ENCODE measurements around the gene APOL3. TPM values are rescaled to one million over a fixed set of nuclear protein-coding genes. Genes with fewer than 3 reads are reported as not detected.
"Not testable (repeated sequence)": the region's sequence is repeated elsewhere in the genome, so short reads cannot be mapped to it uniquely, and the experiment has no call there.

The APOL3 gene
- total RNA-seq, 1 donor from 2014 or later, result 26.9 TPM

DNA sequence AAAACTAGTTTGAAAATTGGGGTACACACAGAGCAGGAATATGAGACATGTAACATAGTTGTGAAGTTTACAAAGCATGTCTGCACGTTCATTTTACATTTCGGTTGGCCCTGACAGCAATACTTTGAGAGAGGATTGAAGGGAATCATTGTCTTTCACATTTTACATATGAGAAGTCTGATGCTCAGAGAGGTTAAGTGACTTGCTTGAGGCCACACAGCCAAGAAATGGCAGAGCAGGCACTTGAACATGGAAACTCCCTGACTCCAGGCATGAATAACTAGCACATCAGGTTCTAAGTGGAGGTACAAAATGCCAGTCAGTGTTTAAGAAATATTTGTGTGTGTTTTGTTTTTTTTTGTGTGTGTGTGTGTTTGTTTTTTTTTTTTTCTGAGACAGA lies 53.6 kb downstream of the APOL3 start:
- ATAC-seq (no peak), DNase-seq (ENCODE audit: low spot score) (no peak)

DNA sequence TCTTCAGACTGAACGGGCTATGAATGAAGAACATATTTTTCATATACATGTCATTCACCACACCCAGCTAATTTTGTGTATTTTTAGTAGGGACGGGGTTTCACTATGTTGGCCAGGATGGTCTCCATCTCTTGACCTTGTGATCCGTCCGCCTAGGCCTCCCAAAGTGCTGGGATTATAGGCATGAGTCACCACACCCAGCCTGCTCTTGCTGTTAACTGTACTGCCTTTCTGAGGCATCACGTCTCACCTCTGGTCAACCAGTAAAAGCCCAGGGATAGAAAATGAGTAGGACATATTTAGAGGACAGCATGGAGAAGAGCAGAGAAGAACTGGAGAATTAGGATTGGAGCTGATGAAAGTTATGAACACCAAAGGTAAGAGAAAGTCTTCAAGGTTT lies 55.6 kb downstream of the APOL3 start:
- no peak for DNase-seq (ENCODE audit: low spot score)
- ATAC-seq, result no peak

DNA sequence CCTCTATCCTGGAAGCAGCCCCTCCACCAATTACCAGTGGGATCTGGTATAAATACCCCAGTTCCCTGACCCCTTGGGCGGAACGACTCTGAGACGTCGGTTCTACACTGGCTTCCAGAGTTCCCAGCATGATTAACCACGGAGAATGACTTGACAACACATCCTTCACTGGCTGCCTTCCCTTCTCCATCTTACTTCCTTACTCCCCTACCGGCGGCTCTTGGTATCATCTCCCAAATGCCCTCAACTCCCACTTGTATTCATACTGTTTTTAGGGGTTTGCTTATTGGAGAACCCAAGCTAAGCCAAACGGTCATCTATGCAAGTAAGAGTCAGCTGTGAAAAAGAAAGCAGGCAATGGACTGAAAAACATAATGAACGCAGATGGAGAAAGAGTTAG lies 56.1 kb downstream of the APOL3 start:
- no peak for ATAC-seq

DNA sequence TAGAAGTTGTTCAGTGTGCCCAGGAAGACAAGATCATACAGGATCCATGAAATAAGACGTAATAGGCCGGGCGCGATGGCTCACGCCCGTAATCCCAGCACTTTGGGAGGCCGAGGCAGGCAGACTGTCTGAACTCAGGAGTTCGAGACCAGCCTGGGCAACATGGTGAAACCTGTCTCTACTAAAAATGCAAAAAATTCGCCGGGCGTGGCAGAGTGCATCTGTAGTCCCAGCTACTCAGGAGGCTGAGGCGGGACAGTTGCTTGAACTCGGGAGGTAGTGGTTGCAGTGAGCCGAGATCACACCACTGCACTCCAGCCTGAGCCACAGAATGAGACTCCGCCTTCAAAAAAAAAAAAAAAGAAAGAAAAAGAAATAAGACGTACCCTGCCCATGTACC lies 56.7 kb downstream of the APOL3 start:
- ATAC-seq, result no peak
- no peak for DNase-seq (ENCODE audit: low spot score)

More for the DNA sequence above, 56.1 kb downstream of the APOL3 start:
- DNase-seq (ENCODE audit: low spot score), result no peak

DNA sequence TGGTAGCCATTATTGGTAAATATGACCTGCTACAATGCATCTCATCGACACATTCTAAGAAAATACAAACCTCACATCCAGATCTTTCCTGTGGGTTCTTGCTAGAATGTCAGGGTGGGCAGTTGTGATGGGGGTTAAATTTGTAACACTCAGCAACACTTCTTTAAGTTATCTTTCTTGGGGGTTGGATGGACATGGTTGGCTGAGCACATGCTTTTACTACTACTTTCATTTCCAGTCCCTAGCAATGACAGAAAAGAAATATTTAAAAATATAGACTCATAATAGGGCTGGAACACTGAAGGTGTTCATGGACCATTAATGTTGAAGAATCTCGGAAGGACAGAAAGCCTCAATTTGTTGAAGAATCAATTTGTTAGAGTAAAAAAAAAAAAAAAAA lies 57.6 kb downstream of the APOL3 start:
- DNase-seq (ENCODE audit: low spot score) (no peak), ATAC-seq (no peak)

DNA sequence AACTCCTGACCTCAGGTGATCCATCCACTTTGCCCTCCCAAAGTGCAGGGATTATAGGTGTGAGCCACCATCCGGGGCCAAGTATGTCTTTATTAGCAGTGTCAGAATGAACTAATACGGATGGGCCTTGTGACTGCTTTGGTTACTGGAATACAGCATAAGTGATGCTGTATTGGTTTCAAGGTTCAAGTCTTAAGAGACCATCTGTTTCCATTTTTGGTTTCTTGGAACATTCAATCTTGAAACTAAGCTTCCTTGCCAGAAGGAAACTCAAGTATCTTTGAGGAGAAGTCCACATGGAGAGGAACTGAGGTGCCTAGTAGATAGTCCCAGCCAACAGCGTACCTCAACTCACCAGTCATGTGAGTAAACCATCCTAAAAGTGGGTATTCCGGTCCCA lies 58.8 kb downstream of the APOL3 start:
- ATAC-seq, result no peak
- DNase-seq (ENCODE audit: low spot score), result no peak

DNA sequence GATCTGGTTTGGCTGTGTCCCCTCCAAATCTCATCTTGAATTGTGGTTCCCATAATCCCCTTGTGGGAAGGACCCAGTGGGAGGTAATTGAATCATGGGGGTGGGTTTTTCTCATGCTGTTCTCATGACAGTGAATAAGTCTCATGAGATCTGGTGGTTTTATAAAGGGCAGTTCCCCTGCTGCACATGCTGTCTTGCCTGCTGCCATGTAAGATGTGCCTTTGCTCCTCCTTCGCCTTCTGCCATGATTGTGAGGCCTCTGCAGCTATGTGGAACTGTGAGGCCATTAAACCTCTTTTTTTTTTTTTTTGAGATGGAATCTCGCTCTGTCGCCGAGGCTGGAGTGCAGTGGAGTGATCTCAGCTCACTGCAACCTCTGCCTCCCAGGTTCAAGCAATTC lies 59.6 kb downstream of the APOL3 start:
- not testable (repeated sequence) for DNase-seq (ENCODE audit: low spot score); ATAC-seq

DNA sequence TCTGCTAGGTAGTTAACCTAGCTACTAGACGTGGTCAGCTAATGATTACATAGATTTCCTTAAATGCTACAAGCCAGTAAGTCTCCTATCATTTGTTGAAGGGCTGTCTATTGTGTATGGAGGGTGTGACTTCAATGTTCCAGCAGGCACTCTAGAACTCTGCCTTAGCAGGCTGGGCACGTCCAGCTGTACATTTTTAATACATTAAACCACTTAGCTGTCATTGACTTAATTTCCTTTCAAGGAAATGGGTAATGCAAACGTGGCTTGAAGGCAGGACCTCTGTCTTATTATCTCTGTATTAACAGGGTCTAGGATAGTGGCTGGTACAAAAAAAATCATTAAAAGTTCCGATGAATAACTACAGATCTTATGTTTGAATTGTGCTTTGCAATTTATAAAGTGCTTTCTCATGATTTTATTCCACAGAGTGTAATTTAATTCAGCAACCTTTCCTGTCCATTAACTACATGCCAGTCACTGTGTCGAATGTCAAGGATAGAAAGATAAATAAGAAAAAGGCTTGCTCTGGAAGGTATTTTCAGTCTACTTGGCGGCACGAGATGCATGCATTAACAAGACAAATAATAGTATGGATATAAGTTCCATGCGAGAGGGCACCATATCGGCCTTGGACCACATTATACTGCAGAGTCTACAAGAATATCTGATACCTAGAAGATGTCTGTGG lies 60.3 kb downstream of the APOL3 start:
- no peak for DNase-seq (ENCODE audit: low spot score)
- no peak for ATAC-seq

DNA sequence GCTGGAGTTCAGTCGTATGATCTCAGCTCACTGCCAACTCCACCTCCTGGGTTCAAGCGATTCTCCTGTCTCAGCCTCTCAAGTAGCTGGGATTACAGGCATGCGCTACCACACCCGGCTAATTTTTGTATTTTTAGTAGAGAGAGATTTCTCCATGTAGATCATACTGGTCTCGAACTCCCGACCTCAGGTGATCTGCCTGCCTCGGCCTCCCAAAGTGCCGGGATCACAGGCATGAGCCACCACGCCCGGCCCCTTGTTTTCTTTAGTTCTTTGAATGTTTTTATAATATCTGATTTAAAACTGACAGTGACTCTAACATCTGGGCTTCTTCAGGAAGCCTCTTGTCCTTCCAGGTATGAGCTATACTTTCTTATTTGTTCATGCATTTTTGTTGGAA lies 61.0 kb downstream of the APOL3 start:
- not testable (repeated sequence) for DNase-seq (ENCODE audit: low spot score); ATAC-seq

DNA sequence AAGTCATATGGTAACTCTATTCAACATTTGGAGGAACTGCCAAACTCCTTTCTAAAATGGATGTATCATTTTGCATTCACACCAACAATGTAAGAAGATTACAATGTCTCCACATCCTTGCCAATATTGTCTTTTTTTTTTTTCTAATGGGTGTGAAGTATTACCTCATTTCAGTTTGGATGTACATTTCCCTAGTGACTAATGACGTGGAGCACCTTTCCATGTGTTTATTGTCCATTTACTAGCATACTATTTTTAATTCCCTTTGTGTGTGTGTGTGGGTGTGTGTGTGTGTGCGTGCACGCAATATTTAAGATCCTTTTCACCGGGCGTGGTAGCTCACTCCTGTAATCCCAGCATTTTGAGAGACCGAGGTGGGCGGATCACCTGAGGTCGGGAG lies 62.7 kb downstream of the APOL3 start:
- ATAC-seq (no peak), DNase-seq (ENCODE audit: low spot score) (no peak)

DNA sequence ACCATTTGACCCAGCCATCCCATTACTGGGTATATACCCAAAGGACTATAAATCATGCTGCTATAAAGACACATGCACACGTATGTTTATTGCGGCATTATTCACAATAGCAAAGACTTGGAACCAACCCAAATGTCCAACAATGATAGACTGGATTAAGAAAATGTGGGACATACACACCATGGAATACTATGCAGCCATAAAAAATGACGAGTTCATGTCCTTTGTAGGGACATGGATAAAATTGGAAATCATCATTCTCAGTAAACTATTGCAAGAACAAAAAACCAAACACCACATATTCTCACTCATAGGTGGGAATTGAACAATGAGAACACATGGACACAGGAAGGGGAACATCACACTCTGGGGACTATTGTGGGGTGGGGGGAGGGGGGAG lies 69.8 kb downstream of the APOL3 start:
- not testable (repeated sequence) for ATAC-seq; DNase-seq (ENCODE audit: low spot score)

Other genes with a start within 250 kb of the APOL3 start
- gene RBFOX2, start 131.9 kb downstream of the APOL3 start, total RNA-seq, result 25.5 TPM
- 0.60 TPM for gene APOL4, start 41.1 kb upstream of the APOL3 start, total RNA-seq
- 44.4 TPM for gene APOL2, start 78.8 kb upstream of the APOL3 start, total RNA-seq
- gene APOL1, start 92.4 kb upstream of the APOL3 start, total RNA-seq, result 99.8 TPM
- 204 TPM for gene MYH9, start 227.2 kb upstream of the APOL3 start, total RNA-seq

Data from left lobe of liver (tissue), 2 donors.